DMS53 treated with DMSO at 0.1 percent for 48 hours (cell line): ENCODE data around the gene NPHP4.

Source experiments
- DNase-seq: peaks from one replicate; lab custom pipeline; 2025; ENCODE audit not compliant: unreplicated experiment; lab: John Stamatoyannopoulos, UW

NPHP4 gene

GRCh38 chr1:5839161-5839880 is 152.9 kb downstream of the NPHP4 start:
- no peak for DNase-seq

GRCh38 chr1:5837976-5838653 is 154.1 kb downstream of the NPHP4 start:
- DNase-seq: no peak

- no peak for DNase-seq
These were observed 155.3 kb downstream of the NPHP4 start for GRCh38 chr1:5836776-5837440.

- no peak for DNase-seq
These were observed 157.1 kb downstream of the NPHP4 start for GRCh38 chr1:5835179-5835562.

GRCh38 chr1:5834477-5835178 is 157.6 kb downstream of the NPHP4 start:
- no peak for DNase-seq

GRCh38 chr1:5833911-5834310 is 158.3 kb downstream of the NPHP4 start:
- DNase-seq: no peak

GRCh38 chr1:5832916-5833895 is 159.0 kb downstream of the NPHP4 start:
- DNase-seq: no peak

GRCh38 chr1:5831600-5832335 is 160.5 kb downstream of the NPHP4 start:
- DNase-seq: no peak

- no peak for DNase-seq
These were observed 161.2 kb downstream of the NPHP4 start for GRCh38 chr1:5830771-5831599.

- no peak for DNase-seq
These were observed 162.8 kb downstream of the NPHP4 start for GRCh38 chr1:5829414-5829813.

GRCh38 chr1:5828308-5828935 is 163.8 kb downstream of the NPHP4 start:
- DNase-seq: no peak

- no peak for DNase-seq
These were observed 164.7 kb downstream of the NPHP4 start for GRCh38 chr1:5827516-5827915.

- DNase-seq: no peak
These were observed 165.6 kb downstream of the NPHP4 start for GRCh38 chr1:5826601-5827000.

- no peak for DNase-seq
These were observed 169.5 kb downstream of the NPHP4 start for GRCh38 chr1:5822726-5823125.

GRCh38 chr1:5822266-5822665 is 170.0 kb downstream of the NPHP4 start:
- DNase-seq: no peak

GRCh38 chr1:5821540-5822176 is 170.6 kb downstream of the NPHP4 start:
- DNase-seq: no peak

- no peak for DNase-seq
These were observed 172.2 kb downstream of the NPHP4 start for GRCh38 chr1:5820026-5820421.
